IMR-90 (cell line): ENCODE data around the gene SLC23A2. TPM values are rescaled to one million over a fixed set of nuclear protein-coding genes. Genes with fewer than 3 reads are reported as not detected.

ENCODE experiments used
- ATAC-seq: fragments of 200-7000 bp; cut with Tn5 transposase; 2 replicates; pipeline ENCODE4 v1.9.1; 2020; ENCODE audit warnings: low read depth, mild to moderate bottlenecking, moderate library complexity
- BruUV-seq: library from RNA; stranded (reverse); fragments of 400-500 nt; replicated peaks from 2 replicates; lab custom pipeline; 2021; lab: Mats Ljungman, UMichigan
- CTCF ChIA-PET: fragments of 300-600 bp; formaldehyde crosslinking; extraction: SDS; loops from one replicate; lab custom pipeline; 2021; ENCODE audit warnings: antibody characterized with exemption; lab: Yijun Ruan, JAX
- POLR2A ChIA-PET: fragments of 300-600 bp; sonication (Branson Sonifier 250); formaldehyde crosslinking; loops from one replicate; lab custom pipeline; 2022; ENCODE audit warnings: antibody characterized with exemption; ENCODE audit not compliant: unreplicated experiment; lab: Charles Lee
- DNase-seq: peaks from one replicate; pipeline ENCODE4 v3.0.0; 2013
- H2AFZ ChIP-seq: replicated peaks from 2 replicates; pipeline ENCODE3; 2013; ENCODE audit warnings: low read length, mild to moderate bottlenecking; ENCODE audit not compliant: poor library complexity
- H2AK5ac ChIP-seq: 2 replicates; pipeline ENCODE4 v1.6.1; 2013; ENCODE audit warnings: low read depth, low read length, inconsistent platforms
- H2AK9ac ChIP-seq: replicated peaks from 2 replicates; pipeline ENCODE3; 2013; ENCODE audit warnings: mild to moderate bottlenecking, low read depth, low read length, moderate library complexity; ENCODE audit not compliant: poor library complexity
- H2BK120ac ChIP-seq: 2 replicates; pipeline ENCODE4 v1.6.1; 2013; ENCODE audit warnings: low read depth, low read length, inconsistent platforms
- H2BK15ac ChIP-seq: 3 replicates; pipeline ENCODE4 v1.6.1; 2013; ENCODE audit warnings: low read depth, low read length, inconsistent platforms
- H2BK20ac ChIP-seq: 2 replicates; pipeline ENCODE4 v1.6.1; 2013; ENCODE audit warnings: low read depth, mild to moderate bottlenecking, inconsistent platforms, low read length, moderate library complexity
- H2BK5ac ChIP-seq: 2 replicates; pipeline ENCODE4 v1.6.1; 2013; ENCODE audit warnings: mild to moderate bottlenecking, low read depth, low read length, inconsistent platforms; ENCODE audit not compliant: poor library complexity, severe bottlenecking
- H3K14ac ChIP-seq: replicated peaks from 2 replicates; pipeline ENCODE4 v1.6.1; 2013; ENCODE audit warnings: low read depth, low read length, inconsistent platforms
- H3K18ac ChIP-seq: 2 replicates; pipeline ENCODE4 v1.6.1; 2013; ENCODE audit warnings: low read depth, low read length, control low read depth
- H3K23ac ChIP-seq: 2 replicates; pipeline ENCODE4 v1.6.1; 2013; ENCODE audit warnings: low read depth, low read length, inconsistent platforms
- H3K27ac ChIP-seq: 2 replicates; pipeline ENCODE4 v1.5.1; 2013; ENCODE audit warnings: mild to moderate bottlenecking, control low read depth, low read length; ENCODE audit not compliant: insufficient read depth
- H3K27me3 ChIP-seq: 2 replicates; pipeline ENCODE4 v1.6.1; 2013; ENCODE audit warnings: low read length; ENCODE audit not compliant: control insufficient read depth, insufficient read depth
- H3K36me3 ChIP-seq: 2 replicates; pipeline ENCODE4 v1.6.1; 2013; ENCODE audit warnings: low read length, mixed read lengths; ENCODE audit not compliant: control insufficient read depth, insufficient read depth
- H3K4ac ChIP-seq: 2 replicates; pipeline ENCODE4 v1.6.1; 2013; ENCODE audit warnings: low read depth, low read length, inconsistent platforms
- H3K4me1 ChIP-seq: 2 replicates; pipeline ENCODE4 v1.6.1; 2013; ENCODE audit warnings: low read length, mixed read lengths; ENCODE audit not compliant: control insufficient read depth, insufficient read depth
- H3K4me2 ChIP-seq: 2 replicates; pipeline ENCODE4 v1.6.1; 2013; ENCODE audit warnings: low read depth, mild to moderate bottlenecking, control low read depth, low read length, moderate library complexity
- H3K4me3 ChIP-seq: 2 replicates; pipeline ENCODE4 v1.5.1; 2013; ENCODE audit warnings: low read depth, mild to moderate bottlenecking, control low read depth, low read length, moderate library complexity; ENCODE audit not compliant: insufficient read depth
- H3K56ac ChIP-seq: 2 replicates; pipeline ENCODE4 v1.6.1; 2013; ENCODE audit warnings: low read length, inconsistent platforms; ENCODE audit not compliant: insufficient read depth; ENCODE audit errors: extremely low read depth
- H3K79me1 ChIP-seq, 2 experiments: 2 replicates each; pipeline ENCODE4 v1.6.1; 2013; ENCODE audit warnings: low read length in 2 of 2, inconsistent platforms in 1 of 2, low read depth in 1 of 2
- H3K9ac ChIP-seq: 2 replicates; pipeline ENCODE4 v1.6.1; 2013; ENCODE audit warnings: low read depth, low read length, control low read depth
- H3K9me1 ChIP-seq: 2 replicates; pipeline ENCODE4 v1.6.1; 2013; ENCODE audit warnings: low read length, inconsistent platforms; ENCODE audit not compliant: insufficient read depth
- H3K9me3 ChIP-seq: 2 replicates; pipeline ENCODE4 v1.6.1; 2013; ENCODE audit warnings: low read length; ENCODE audit not compliant: control insufficient read depth, insufficient read depth
- H4K20me1 ChIP-seq: 2 replicates; pipeline ENCODE4 v1.6.1; 2013; ENCODE audit warnings: low read length, inconsistent platforms; ENCODE audit not compliant: insufficient read depth
- H4K5ac ChIP-seq: 2 replicates; pipeline ENCODE4 v1.6.1; 2013; ENCODE audit warnings: mild to moderate bottlenecking, low read depth, low read length, control low read depth
- H4K8ac ChIP-seq, 2 experiments: 2 replicates each; pipeline ENCODE4 v1.6.1; 2013; ENCODE audit warnings: low read depth in 2 of 2, low read length in 2 of 2, control low read depth in 1 of 2, inconsistent platforms in 1 of 2
- H4K91ac ChIP-seq: 2 replicates; pipeline ENCODE4 v1.6.1; 2013; ENCODE audit warnings: low read depth, low read length, inconsistent platforms; ENCODE audit not compliant: insufficient read depth
- BHLHE40 ChIP-seq: fragments of 150-350 bp; IDR thresholded peaks from 2 replicates; pipeline ENCODE4 v1.6.1; 2016; ENCODE audit warnings: mild to moderate bottlenecking, low read depth, low read length
- CEBPB ChIP-seq: IDR thresholded peaks from 2 replicates; pipeline ENCODE4 v1.6.1; 2012; ENCODE audit warnings: low read depth, low read length, improper control_type of control experiment
- CHD1 ChIP-seq: IDR thresholded peaks from 2 replicates; pipeline ENCODE4 v1.6.1; 2012; ENCODE audit warnings: low read depth, low read length, improper control_type of control experiment
- ELK1 ChIP-seq: fragments of 150-350 bp; IDR thresholded peaks from 2 replicates; pipeline ENCODE4 v1.6.1; 2016; ENCODE audit warnings: low read depth, mild to moderate bottlenecking, low read length, moderate library complexity, borderline replicate concordance
- FOS ChIP-seq: fragments of 150-350 bp; IDR thresholded peaks from 2 replicates; pipeline ENCODE4 v1.6.1; 2016; ENCODE audit warnings: low read depth, low read length
- MAFK ChIP-seq: IDR thresholded peaks from 2 replicates; pipeline ENCODE4 v1.6.1; 2012; ENCODE audit warnings: low read depth, low read length, improper control_type of control experiment
- MAZ ChIP-seq: IDR thresholded peaks from 2 replicates; pipeline ENCODE4 v1.6.1; 2012; ENCODE audit warnings: low read depth, mild to moderate bottlenecking, low read length, improper control_type of control experiment, moderate library complexity, borderline replicate concordance
- MXI1 ChIP-seq: IDR thresholded peaks from 2 replicates; pipeline ENCODE4 v1.6.1; 2012; ENCODE audit warnings: low read depth, mild to moderate bottlenecking, low read length, moderate library complexity, borderline replicate concordance
- NFE2L2 ChIP-seq: fragments of 150-350 bp; IDR thresholded peaks from 2 replicates; pipeline ENCODE4 v1.6.1; 2016; ENCODE audit warnings: low read depth, mild to moderate bottlenecking, low read length
- POLR2A ChIP-seq: IDR thresholded peaks from 2 replicates; pipeline ENCODE4 v1.6.1; 2012; ENCODE audit warnings: mild to moderate bottlenecking, low read depth, low read length
- RAD21 ChIP-seq: IDR thresholded peaks from 2 replicates; pipeline ENCODE4 v1.6.1; 2012; ENCODE audit warnings: low read length, improper control_type of control experiment
- RCOR1 ChIP-seq: IDR thresholded peaks from 2 replicates; pipeline ENCODE4 v1.6.1; 2012; ENCODE audit warnings: mild to moderate bottlenecking, low read length, improper control_type of control experiment; ENCODE audit not compliant: insufficient replicate concordance
- RFX5 ChIP-seq: IDR thresholded peaks from 2 replicates; pipeline ENCODE4 v1.8.0; 2012; ENCODE audit warnings: low read depth, mild to moderate bottlenecking, low read length, moderate library complexity
- SMC3 ChIP-seq: fragments of 150-350 bp; IDR thresholded peaks from 2 replicates; pipeline ENCODE4 v1.6.1; 2016; ENCODE audit warnings: low read depth, mild to moderate bottlenecking, antibody characterized with exemption, low read length, moderate library complexity
- WGBS, 2 experiments: methylation state at CpG; one replicate each; pipeline versions ENCODE4 v1.1.5 to v1.1.7; 2013; ENCODE audit warnings: missing lambda C conversion rate in 2 of 2; ENCODE audit not compliant: insufficient read length in 1 of 2; ENCODE audit errors: extremely low coverage in 2 of 2; 5-methylcytosine and 5-hydroxymethylcytosine counted together
- dilution Hi-C: fragments of 300-500 bp; cut with HindIII; formaldehyde crosslinking; loops from one replicate; pipeline ENCODE4 v1.14.3; 2018; ENCODE audit warnings: low sequenced_read_pairs; ENCODE audit not compliant: unreplicated experiment
- in situ Hi-C: fragments of 300-500 bp; cut with MboI; formaldehyde crosslinking; loops from 3 replicates; pipeline ENCODE4 v1.14.3; 2019; ENCODE audit warnings: low sequenced_read_pairs, inconsistent platforms, mixed read lengths
- intact Hi-C: fragments of 100-400 bp; cut with micrococcal nuclease; formaldehyde crosslinking; loops from 2 replicates; pipeline ENCODE4 v1.10.0; 2022
- polyA plus RNA-seq, 3 experiments: library from polyadenylated mRNA; depleted of rRNA; stranded (reverse); fragments of >200 nt; gene quantifications; 2 replicates each; pipeline ENCODE4 v1.2.3, GENCODE V29; 2012; ENCODE audit warnings: low replicate concordance in 1 of 3
- total RNA-seq: library from RNA; depleted of rRNA; stranded (reverse); fragments of >200 nt; gene quantifications from 2 replicates; pipeline ENCODE4 v1.2.3, GENCODE V29; 2012
- TF ChIP-seq, protein P1 (sequence below): fragments of 150-350 bp; IDR thresholded peaks from 2 replicates; pipeline ENCODE4 v1.6.1; 2017; ENCODE audit warnings: mild to moderate bottlenecking, antibody characterized with exemption, low read length, low read depth
- TF ChIP-seq, protein P2 (sequence below): conservative IDR thresholded peaks from 2 replicates; pipeline ENCODE4 v1.5.1; 2012; ENCODE audit warnings: mild to moderate bottlenecking, low read depth, low read length, improper control_type of control experiment

SLC23A2 gene
- total and polyA plus RNA-seq, 2 of the 4 experiments (the other 2 are of a cell fraction): 10.2 to 14.4 TPM

DNA sequence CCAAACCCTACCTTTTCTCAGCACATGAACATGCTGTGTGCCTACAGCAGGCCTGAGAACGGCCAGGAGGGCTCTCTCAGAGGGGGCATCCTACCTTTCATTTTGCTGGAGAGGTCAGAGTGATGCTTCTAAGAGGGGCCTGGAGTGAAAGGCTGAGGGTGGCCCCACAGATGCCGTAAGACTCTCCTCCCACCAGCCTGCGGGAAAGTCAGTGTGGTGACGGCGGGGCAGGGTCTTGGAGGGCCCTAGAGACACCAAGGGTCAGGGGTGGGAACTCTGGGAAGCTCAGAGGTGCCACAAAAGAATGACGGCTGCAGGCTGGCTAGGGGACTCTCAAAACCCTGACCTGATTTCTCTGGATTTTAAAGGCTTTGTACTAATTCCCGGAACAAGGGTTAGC is 107.6 kb downstream of the SLC23A2 start:
- no TSS peak for BruUV-seq
- Histone ChIP-seq H4K8ac (no peak overlapping the region), H3K36me3 (peaks cover 13% of the 10 kb centered on the region), H2BK120ac (no peak overlapping the region), H3K4me3 (no peak overlapping the region), H2AK5ac (no peak overlapping the region), H3K9ac (no peak overlapping the region), H4K20me1 (0 out of 2 replicates have a peak, but pooled peaks cover 14% of the 10 kb centered on the region), H3K56ac (no peak overlapping the region), H4K5ac (no peak overlapping the region), H3K14ac (no peak overlapping the region), H2BK20ac (no peak overlapping the region), H3K9me1 (peaks cover 23% of the 10 kb centered on the region), H3K23ac (no peak overlapping the region), H3K4me1 (peaks cover 7% of the 10 kb centered on the region), H3K9me3 (no peaks in the 10 kb centered on the region), H3K4ac (no peak overlapping the region), H3K4me2 (no peak overlapping the region), H4K91ac (no peak overlapping the region), H2AFZ (no peak overlapping the region), H2BK15ac (no peak overlapping the region), H2BK5ac (no peak overlapping the region), H3K18ac (no peak overlapping the region), H3K27ac (no peak overlapping the region), H3K79me1 (peaks cover 0 to 16% of the 10 kb centered on the region in 2 experiments; a peak in 1 of 4 replicates), H2AK9ac (no peak overlapping the region), H3K27me3 (no peaks in the 10 kb centered on the region)
- dilution Hi-C loops (no loop called here), in situ Hi-C loops (no loop called here), intact Hi-C loops (no loop called here)
- TF ChIP-seq RAD21 (no peak), BHLHE40 (no peak), POLR2A (no peak), SMC3 (no peak), NFE2L2 (no peak), MAFK (no peak), CHD1 (no peak), RCOR1 (no peak), RFX5 (no peak), MXI1 (no peak), MAZ (no peak), ELK1 (no peak), FOS (no peak), CEBPB (no peak)
- TF ChIP-seq, protein P1, sequence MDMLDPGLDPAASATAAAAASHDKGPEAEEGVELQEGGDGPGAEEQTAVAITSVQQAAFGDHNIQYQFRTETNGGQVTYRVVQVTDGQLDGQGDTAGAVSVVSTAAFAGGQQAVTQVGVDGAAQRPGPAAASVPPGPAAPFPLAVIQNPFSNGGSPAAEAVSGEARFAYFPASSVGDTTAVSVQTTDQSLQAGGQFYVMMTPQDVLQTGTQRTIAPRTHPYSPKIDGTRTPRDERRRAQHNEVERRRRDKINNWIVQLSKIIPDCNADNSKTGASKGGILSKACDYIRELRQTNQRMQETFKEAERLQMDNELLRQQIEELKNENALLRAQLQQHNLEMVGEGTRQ: no peak
- TF ChIP-seq, protein P2, sequence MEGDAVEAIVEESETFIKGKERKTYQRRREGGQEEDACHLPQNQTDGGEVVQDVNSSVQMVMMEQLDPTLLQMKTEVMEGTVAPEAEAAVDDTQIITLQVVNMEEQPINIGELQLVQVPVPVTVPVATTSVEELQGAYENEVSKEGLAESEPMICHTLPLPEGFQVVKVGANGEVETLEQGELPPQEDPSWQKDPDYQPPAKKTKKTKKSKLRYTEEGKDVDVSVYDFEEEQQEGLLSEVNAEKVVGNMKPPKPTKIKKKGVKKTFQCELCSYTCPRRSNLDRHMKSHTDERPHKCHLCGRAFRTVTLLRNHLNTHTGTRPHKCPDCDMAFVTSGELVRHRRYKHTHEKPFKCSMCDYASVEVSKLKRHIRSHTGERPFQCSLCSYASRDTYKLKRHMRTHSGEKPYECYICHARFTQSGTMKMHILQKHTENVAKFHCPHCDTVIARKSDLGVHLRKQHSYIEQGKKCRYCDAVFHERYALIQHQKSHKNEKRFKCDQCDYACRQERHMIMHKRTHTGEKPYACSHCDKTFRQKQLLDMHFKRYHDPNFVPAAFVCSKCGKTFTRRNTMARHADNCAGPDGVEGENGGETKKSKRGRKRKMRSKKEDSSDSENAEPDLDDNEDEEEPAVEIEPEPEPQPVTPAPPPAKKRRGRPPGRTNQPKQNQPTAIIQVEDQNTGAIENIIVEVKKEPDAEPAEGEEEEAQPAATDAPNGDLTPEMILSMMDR: no peak
- ChIA-PET POLR2A (no interaction called here), CTCF (no interaction called here)
- ATAC-seq (no peak), DNase-seq (no peak)
- 77% methylated on average over 2 of the region's 7 CpGs; no CpG with 5 or more reads in 1 of the 2 experiments for WGBS, 2 experiments
